Measurements from ENCODE around the gene LBH. TPM values are rescaled to one million over a fixed set of nuclear protein-coding genes. Genes with fewer than 3 reads are reported as not detected.

The LBH gene
- total RNA-seq, 2 donors from 2014 or later: 118 to 127 TPM

DNA sequence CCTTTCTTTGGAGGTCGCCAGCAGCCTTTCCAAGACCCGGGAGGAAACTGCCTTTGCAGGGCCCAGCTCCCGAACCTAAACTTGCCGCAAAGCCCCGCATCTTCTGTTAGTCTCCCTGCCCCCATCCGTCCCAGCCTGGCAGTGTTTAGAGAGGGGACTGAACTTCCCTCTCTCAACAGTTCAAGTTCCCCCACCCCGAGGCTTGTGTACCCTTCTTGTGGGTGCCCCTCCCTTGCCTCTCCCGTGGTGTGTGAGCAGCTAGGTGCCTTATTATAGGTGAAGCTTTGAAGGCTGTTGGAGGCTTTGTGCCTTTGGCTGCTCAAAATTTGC lies 1.4 kb downstream of the LBH start:
- no peak for DNase-seq
- ATAC-seq: peak; percentile 13
- H3K27ac Mint-ChIP-seq: peak overlapping the region; percentile 91
- H3K27me3 Mint-ChIP-seq: no peaks in the 10 kb centered on the region
- H3K4me1 Mint-ChIP-seq: peaks cover 44% of the 10 kb centered on the region
- peak overlapping the region; percentile 98 for H3K4me3 Mint-ChIP-seq
- peaks cover 6% of the 10 kb centered on the region for H3K36me3 Mint-ChIP-seq (ENCODE audit: low read depth)
- no peaks in the 10 kb centered on the region for H3K9me3 ChIP-seq (ENCODE audit: control insufficient read depth, low read length, poor library complexity, severe bottlenecking)

DNA sequence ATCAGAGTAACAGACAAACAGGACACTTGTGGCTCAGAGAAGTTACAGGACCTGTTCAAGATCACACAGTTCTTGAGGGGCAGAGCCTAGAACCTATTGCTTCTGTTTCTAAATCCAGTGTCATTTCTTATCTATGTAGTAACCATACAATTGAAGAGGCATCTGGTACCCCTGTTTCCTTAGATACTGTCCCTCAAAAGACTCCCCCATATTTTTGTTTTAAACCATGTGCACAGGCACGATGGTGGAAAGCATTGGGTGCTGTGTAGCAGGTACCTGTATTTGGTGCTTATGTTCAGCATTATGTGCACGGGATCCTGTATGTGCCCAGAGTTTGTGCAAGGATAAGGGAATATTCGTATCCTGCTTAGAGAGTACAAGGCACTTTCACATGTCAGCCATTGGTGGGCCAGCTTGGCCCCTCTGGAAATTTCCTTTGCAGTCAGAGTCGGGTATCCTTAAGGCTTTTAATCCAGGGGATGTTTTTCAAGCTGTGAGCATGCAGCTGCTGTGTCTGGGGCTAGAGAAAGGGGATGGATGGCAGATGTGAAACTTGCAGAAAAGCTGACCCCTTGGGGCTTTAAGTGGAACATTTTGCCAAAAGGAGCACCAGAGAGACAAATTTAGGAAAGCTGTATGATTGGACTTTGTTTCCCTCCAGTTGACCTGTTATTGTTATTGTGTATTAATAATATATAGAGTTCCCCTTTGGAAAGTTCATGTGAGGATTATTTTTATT lies 2.1 kb downstream of the LBH start:
- peak overlapping the region; percentile 98 for H3K4me3 Mint-ChIP-seq
- no peaks in the 10 kb centered on the region for H3K9me3 ChIP-seq (ENCODE audit: control insufficient read depth, low read length, poor library complexity, severe bottlenecking)
- peaks cover 8% of the 10 kb centered on the region for H3K36me3 Mint-ChIP-seq (ENCODE audit: low read depth)
- peak overlapping the region; percentile 91 for H3K27ac Mint-ChIP-seq
- H3K4me1 Mint-ChIP-seq: peaks cover 50% of the 10 kb centered on the region
- ATAC-seq: no peak
- no peaks in the 10 kb centered on the region for H3K27me3 Mint-ChIP-seq
- no peak for DNase-seq

GRCh38 chr2:30234180-30234971 lies 3.0 kb downstream of the LBH start:
- Mint-ChIP-seq H3K4me3 (peak overlapping the region; percentile 98), H3K36me3 (ENCODE audit: low read depth) (peaks cover 12% of the 10 kb centered on the region), H3K27ac (peak overlapping the region; percentile 91), H3K4me1 (peaks cover 56% of the 10 kb centered on the region), H3K27me3 (no peaks in the 10 kb centered on the region)
- DNase-seq (no peak), ATAC-seq (no peak)
- no peaks in the 10 kb centered on the region for H3K9me3 ChIP-seq (ENCODE audit: control insufficient read depth, low read length, poor library complexity, severe bottlenecking)

GRCh38 chr2:30235008-30235655 lies 3.8 kb downstream of the LBH start:
- peaks cover 15% of the 10 kb centered on the region for H3K36me3 Mint-ChIP-seq (ENCODE audit: low read depth)
- ATAC-seq: no peak

GRCh38 chr2:30235859-30236535 lies 4.7 kb downstream of the LBH start:
- peak overlapping the region; percentile 91 for H3K27ac Mint-ChIP-seq
- peak overlapping the region; percentile 61 for H3K4me3 Mint-ChIP-seq
- H3K27me3 Mint-ChIP-seq: no peaks in the 10 kb centered on the region
- H3K36me3 Mint-ChIP-seq (ENCODE audit: low read depth): peaks cover 18% of the 10 kb centered on the region
- no peak for DNase-seq
- no peak for ATAC-seq
- peaks cover 58% of the 10 kb centered on the region for H3K4me1 Mint-ChIP-seq
- no peaks in the 10 kb centered on the region for H3K9me3 ChIP-seq (ENCODE audit: control insufficient read depth, low read length, poor library complexity, severe bottlenecking)

More at GRCh38 chr2:30235008-30235655, 3.8 kb downstream of the LBH start:
- Mint-ChIP-seq H3K27ac (peak overlapping the region; percentile 91), H3K4me3 (peak overlapping the region; percentile 98), H3K4me1 (peaks cover 60% of the 10 kb centered on the region), H3K27me3 (no peaks in the 10 kb centered on the region)
- no peak for DNase-seq
- H3K9me3 ChIP-seq (ENCODE audit: control insufficient read depth, low read length, poor library complexity, severe bottlenecking): no peaks in the 10 kb centered on the region

DNA sequence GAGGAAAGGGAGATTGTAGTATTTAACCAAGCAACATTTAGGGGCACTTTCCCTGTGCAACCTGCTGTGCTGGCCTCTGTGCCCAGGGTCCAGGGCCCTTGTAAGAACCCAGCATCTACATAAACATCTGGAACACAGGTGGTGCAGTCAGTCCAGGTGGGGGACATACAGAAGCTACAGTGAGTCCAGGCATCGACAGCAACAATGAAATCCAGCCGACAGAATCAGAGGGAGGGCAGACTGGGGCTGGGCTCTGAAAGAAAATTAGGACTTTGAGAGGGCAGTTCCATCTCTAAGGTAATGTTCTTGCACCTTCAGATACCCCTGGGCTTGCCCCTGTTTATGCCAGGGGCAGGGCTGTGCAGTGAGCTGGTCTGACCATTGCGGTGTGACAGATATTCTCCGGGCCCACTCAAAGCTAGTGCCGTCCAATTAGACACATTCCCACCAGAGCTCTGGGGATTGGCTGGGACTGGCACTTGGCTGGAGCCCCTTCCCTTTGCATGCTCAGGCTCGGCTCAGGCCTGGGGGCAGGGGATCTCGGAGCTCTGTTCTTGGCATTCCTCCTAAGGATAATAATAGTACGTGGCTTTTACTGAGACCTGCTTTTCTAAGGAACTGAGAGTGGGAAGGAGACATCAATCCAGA lies 5.4 kb downstream of the LBH start:
- no peak for ATAC-seq
- DNase-seq: no peak
- peaks cover 18% of the 10 kb centered on the region for H3K36me3 Mint-ChIP-seq (ENCODE audit: low read depth)
- peaks cover 59% of the 10 kb centered on the region for H3K4me1 Mint-ChIP-seq
- H3K27me3 Mint-ChIP-seq: no peaks in the 10 kb centered on the region
- peak overlapping the region; percentile 91 for H3K27ac Mint-ChIP-seq
- H3K9me3 ChIP-seq (ENCODE audit: control insufficient read depth, low read length, poor library complexity, severe bottlenecking): no peaks in the 10 kb centered on the region
- peak overlapping the region; percentile 87 for H3K4me3 Mint-ChIP-seq

- H3K4me1 Mint-ChIP-seq: peaks cover 60% of the 10 kb centered on the region
- H3K4me3 Mint-ChIP-seq: peak overlapping the region; percentile 87
- no peak for ATAC-seq
- H3K36me3 Mint-ChIP-seq (ENCODE audit: low read depth): peaks cover 18% of the 10 kb centered on the region
- peak overlapping the region; percentile 91 for H3K27ac Mint-ChIP-seq
- no peaks in the 10 kb centered on the region for H3K9me3 ChIP-seq (ENCODE audit: control insufficient read depth, low read length, poor library complexity, severe bottlenecking)
- H3K27me3 Mint-ChIP-seq: no peaks in the 10 kb centered on the region
- DNase-seq: no peak
These were observed 6.1 kb downstream of the LBH start for GRCh38 chr2:30237239-30237965.

DNA sequence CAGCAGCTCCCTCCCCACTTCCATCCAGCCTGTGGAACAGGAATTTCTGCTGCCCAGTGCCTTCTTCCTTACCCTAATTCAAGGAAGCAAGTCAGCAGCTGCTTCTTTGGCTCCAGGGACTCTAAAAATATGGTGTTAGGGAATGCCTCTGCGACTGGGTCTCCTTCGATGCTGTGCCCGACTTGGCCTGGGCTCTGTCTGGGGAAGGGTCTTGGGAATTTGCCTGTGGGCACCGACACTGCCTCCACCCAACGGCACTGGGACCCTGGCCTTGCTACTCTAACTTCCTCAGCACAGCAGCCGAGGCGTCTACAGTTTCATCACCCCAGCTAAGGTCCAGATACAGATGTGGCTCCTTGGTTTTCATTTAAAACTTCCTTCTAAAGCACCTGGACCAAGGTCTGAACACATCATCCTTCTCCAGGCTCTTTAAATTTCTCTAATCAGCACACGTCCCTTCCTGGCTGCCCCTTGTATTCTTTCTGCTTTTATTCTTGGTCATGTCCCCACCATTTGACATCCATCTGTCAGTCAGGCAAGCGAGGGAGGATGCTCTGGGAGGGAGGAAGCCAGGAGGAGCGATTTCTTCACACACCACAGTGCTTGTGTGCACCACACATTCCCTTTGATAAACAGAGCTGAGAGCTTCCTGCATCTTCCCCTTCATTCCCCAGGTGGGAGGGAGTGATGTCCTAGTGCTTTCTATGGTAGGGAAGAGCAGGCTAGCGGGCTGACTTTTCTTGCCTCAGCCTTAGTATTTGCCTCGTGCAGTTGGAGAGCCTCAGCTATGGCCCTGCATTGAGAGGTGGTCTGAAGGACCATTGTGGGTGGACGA lies 6.8 kb downstream of the LBH start:
- Mint-ChIP-seq H3K27ac (peak overlapping the region; percentile 91), H3K4me1 (peaks cover 65% of the 10 kb centered on the region), H3K36me3 (ENCODE audit: low read depth) (peaks cover 18% of the 10 kb centered on the region), H3K27me3 (no peaks in the 10 kb centered on the region), H3K4me3 (peak overlapping the region; percentile 87)
- no peak for ATAC-seq
- no peaks in the 10 kb centered on the region for H3K9me3 ChIP-seq (ENCODE audit: control insufficient read depth, low read length, poor library complexity, severe bottlenecking)
- DNase-seq: no peak

DNA sequence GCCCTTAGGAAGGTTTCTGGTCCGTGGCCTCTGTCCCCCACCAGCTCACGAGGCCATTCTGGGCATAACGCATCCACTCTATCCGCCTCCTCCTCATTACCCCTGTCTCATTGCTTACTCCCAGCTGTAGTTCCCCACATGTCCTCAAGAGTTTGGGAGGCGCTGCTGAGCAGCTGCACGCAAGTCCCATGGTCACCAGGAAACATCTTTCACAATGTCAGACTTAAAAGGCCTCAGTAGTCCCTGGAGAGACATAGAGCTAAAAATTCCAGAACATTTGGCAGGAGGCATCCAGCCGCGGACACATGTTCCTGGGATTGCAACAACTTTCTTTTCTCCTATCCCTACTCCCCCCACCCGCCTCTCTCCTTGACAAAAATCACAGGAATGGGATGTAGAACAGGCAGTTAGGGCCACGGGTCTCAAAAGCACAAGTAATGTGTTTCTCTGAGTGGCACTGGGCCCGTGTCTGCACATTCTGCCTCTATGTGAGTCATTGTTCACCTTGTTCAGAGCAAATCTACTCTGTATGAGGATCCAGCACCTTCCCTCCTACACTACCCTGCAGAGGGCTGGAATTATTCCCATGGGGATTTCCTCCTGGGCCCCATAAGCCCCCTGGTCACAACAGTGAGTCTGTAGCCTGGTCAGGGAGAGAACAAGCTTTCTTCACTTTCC lies 8.1 kb downstream of the LBH start:
- Mint-ChIP-seq H3K27me3 (no peaks in the 10 kb centered on the region), H3K4me1 (peaks cover 64% of the 10 kb centered on the region), H3K36me3 (ENCODE audit: low read depth) (peaks cover 14% of the 10 kb centered on the region), H3K27ac (peak overlapping the region; percentile 91), H3K4me3 (peak overlapping the region; percentile 77)
- DNase-seq: peak; percentile 53 to 70 (median 66)
- H3K9me3 ChIP-seq (ENCODE audit: control insufficient read depth, low read length, poor library complexity, severe bottlenecking): no peaks in the 10 kb centered on the region
- ATAC-seq: peak; percentile 84

DNA sequence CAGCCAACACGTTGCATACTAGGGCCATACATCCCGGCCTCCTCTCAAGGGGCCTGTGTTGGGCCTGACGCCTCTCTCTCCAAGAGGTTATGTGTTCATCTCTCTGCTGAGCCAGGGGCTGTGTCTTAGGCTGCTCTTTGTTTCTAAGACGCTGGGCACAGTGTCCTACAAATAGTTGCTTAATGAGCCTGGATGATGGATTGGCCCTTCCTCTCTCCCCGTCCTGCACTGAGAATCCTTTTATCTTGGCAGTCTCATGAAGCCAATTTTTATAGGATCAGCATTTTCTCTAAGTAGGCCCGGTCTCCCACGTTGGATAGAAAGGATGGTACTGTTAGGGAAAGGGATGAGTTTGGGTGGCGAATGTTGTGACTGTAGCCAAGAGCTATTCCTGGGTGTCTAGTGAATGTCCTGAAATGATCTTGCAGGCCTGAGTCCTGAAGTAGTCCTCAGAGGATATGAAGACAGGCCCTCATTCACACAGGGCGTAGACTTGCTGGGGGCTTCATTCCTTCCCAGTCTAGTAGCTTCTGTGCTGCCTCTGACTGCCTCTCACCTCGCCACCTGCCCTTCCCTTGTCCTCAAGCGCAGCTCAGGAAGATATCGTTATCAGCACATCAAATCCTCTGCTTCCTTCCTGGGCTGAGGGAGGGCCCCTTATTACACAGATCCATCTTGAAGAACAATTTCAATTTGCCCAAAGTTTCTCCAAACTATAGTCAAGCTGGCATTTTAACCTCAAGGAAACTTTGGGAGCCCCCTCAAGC lies 8.8 kb downstream of the LBH start:
- H3K27ac Mint-ChIP-seq: peak overlapping the region; percentile 91
- H3K9me3 ChIP-seq (ENCODE audit: control insufficient read depth, low read length, poor library complexity, severe bottlenecking): no peaks in the 10 kb centered on the region
- peaks cover 60% of the 10 kb centered on the region for H3K4me1 Mint-ChIP-seq
- ATAC-seq (no peak), DNase-seq (no peak)
- H3K27me3 Mint-ChIP-seq: no peaks in the 10 kb centered on the region
- peaks cover 14% of the 10 kb centered on the region for H3K36me3 Mint-ChIP-seq (ENCODE audit: low read depth)
- H3K4me3 Mint-ChIP-seq: peak overlapping the region; percentile 77

- H3K27me3 Mint-ChIP-seq: no peaks in the 10 kb centered on the region
- DNase-seq (no peak), ATAC-seq (no peak)
- peaks cover 54% of the 10 kb centered on the region for H3K4me1 Mint-ChIP-seq
- peaks cover 14% of the 10 kb centered on the region for H3K36me3 Mint-ChIP-seq (ENCODE audit: low read depth)
- peak overlapping the region; percentile 83 for H3K27ac Mint-ChIP-seq
- H3K4me3 Mint-ChIP-seq: no peak overlapping the region
- no peaks in the 10 kb centered on the region for H3K9me3 ChIP-seq (ENCODE audit: control insufficient read depth, low read length, poor library complexity, severe bottlenecking)
These were observed 11.9 kb downstream of the LBH start for GRCh38 chr2:30243231-30243630.
